ENCODE data around the gene RUFY3.

GRCh38 chr4:70754990-70755688, 33.4 kb downstream of the RUFY3 start:
- TF ChIP-seq CTCF (IDR thresholded peaks at IDR 0.05; ENCODE audit: low read depth, low read length, poor library complexity, severe bottlenecking) (no peak), EZH2phosphoT487 (IDR thresholded peaks at IDR 0.05; ENCODE audit: borderline replicate concordance, low read length) (no peak)

All from DOHH2 (cell line).